SH-SY5Y (cell line): ENCODE measurements around the gene GLIPR1L2.
"Not testable (repeated sequence)": the region's sequence is repeated elsewhere in the genome, so short reads cannot be mapped to it uniquely, and the experiment has no call there.

ENCODE experiments used
- GATA2 ChIP-seq: IDR thresholded peaks from 2 replicates; pipeline ENCODE4 v1.6.1; 2011; ENCODE audit warnings: mild to moderate bottlenecking, low read depth, low read length
- GATA3 ChIP-seq: IDR thresholded peaks from 2 replicates; pipeline ENCODE4 v1.6.1; 2011; ENCODE audit warnings: low read depth, mild to moderate bottlenecking, low read length, moderate library complexity

DNA sequence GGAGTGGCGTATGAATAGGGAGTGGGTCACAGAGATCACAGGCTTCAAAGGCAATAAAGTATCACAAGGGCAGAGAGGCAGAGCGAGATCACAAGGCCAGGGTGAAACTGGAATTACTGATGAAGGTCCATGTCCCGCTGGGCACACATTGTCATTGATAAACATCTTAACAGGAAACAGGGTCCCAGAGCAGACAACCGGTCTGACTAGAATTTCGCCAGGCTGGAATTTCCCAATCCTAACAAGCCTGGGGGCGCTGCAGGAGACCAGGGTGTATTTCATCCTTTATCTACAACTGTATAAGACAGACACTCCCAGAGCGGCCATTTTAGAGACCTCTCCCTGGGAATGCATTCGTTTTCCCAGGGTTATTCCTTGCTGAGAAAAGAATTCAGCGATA is 67.0 kb downstream of the GLIPR1L2 start:
- TF ChIP-seq GATA2, result peak; percentile 21; the same call in 1 of the 2 replicates
- TF ChIP-seq GATA3, result not testable (repeated sequence)
